Omental fat pad (tissue), 4 donors: ENCODE measurements around the gene BTRC. TPM values are rescaled to one million over a fixed set of nuclear protein-coding genes. Genes with fewer than 3 reads are reported as not detected.

Experiments used
- ATAC-seq: fragments of 150-250 bp; one replicate; pipeline ENCODE4 v1.9.1; 2016; ENCODE audit warnings: mild to moderate bottlenecking, moderate library complexity; ENCODE audit not compliant: low FRiP score
- DNase-seq: peaks from one replicate; pipeline ENCODE4 v3.0.0-alpha.2; 2019; ENCODE audit warnings: low spot score
- total RNA-seq, 4 donors: library from RNA; depleted of rRNA; stranded (reverse); fragments of >200 nt; gene quantifications; one replicate each; pipeline ENCODE4 v1.1.0, GENCODE V29; 2016
- TF ChIP-seq, protein P1 (sequence below), 3 donors: fragments of 450-650 bp; IDR thresholded peaks; one replicate each; pipeline ENCODE4 v1.5.1; 2016 to 2017; ENCODE audit warnings: antibody characterized with exemption in 3 of 3, mild to moderate bottlenecking in 3 of 3, moderate library complexity in 2 of 3

BTRC gene
- total RNA-seq, 4 donors from 2014 or later, result 9.2 to 14.4 (median 14.0) TPM

DNA sequence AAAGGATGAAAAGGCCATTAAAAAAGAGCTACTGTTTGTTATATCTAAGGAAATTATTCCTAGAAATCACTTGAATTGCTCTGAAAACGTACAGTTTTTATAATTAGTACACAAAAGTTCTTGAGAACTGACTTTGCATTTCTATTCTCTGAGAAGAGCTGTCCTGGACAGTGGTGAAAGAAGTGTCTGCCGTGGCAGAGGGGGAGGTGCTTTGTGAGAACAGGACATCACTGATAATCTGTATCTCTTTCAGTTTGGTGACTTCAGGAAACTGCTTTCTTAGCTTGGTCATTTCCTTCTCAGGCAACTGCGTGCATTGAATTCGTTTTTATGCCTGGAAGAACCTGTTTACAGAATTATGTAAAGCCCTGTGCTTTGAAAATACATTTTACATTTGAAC is 182.0 kb downstream of the BTRC start:
- ATAC-seq (no peak), DNase-seq (no peak)
- TF ChIP-seq, protein P1, sequence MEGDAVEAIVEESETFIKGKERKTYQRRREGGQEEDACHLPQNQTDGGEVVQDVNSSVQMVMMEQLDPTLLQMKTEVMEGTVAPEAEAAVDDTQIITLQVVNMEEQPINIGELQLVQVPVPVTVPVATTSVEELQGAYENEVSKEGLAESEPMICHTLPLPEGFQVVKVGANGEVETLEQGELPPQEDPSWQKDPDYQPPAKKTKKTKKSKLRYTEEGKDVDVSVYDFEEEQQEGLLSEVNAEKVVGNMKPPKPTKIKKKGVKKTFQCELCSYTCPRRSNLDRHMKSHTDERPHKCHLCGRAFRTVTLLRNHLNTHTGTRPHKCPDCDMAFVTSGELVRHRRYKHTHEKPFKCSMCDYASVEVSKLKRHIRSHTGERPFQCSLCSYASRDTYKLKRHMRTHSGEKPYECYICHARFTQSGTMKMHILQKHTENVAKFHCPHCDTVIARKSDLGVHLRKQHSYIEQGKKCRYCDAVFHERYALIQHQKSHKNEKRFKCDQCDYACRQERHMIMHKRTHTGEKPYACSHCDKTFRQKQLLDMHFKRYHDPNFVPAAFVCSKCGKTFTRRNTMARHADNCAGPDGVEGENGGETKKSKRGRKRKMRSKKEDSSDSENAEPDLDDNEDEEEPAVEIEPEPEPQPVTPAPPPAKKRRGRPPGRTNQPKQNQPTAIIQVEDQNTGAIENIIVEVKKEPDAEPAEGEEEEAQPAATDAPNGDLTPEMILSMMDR (IDR thresholded peaks at IDR 0.05), result no peak

DNA sequence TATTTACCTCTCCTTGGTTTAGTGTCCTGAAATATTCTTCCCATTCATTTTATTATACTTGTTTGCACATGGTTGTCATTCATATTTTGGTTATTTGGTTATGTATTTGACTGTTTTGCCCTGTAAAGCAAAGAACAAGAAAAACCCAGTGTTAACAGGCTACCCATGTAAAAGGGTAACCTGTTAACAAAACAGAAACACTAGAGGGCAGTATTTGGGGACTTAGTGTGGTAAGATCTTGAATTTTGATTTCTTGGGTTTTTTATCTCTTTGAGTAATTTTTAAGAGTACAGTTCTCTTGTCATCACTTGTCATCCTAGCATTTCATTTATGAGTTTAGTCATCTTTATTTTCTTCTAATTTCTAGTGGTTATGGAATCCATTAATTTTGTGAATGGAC is 182.8 kb downstream of the BTRC start:
- TF ChIP-seq, protein P1 (IDR thresholded peaks at IDR 0.05), result no peak
- ATAC-seq (no peak), DNase-seq (no peak)

DNA sequence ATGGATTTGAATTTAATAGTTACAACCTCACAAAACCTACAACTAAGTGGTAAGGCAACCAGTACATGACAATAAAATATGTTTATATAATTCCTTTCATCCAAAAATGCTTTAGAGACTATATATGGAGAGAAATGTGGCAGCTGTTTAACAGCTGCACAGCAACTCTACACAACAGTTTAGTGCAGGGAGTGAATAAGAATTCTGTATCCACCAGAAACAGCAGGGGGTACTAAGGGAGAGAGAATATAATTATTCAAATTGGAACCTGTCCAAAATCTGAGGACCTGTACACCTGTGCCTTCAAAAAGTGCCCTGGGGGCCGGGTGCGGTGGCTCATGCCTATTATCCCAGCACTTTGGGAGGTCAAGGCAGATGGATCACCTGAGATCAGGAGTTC is 184.5 kb downstream of the BTRC start:
- TF ChIP-seq, protein P1 (IDR thresholded peaks at IDR 0.05), result no peak
- no peak for DNase-seq
- no peak for ATAC-seq

DNA sequence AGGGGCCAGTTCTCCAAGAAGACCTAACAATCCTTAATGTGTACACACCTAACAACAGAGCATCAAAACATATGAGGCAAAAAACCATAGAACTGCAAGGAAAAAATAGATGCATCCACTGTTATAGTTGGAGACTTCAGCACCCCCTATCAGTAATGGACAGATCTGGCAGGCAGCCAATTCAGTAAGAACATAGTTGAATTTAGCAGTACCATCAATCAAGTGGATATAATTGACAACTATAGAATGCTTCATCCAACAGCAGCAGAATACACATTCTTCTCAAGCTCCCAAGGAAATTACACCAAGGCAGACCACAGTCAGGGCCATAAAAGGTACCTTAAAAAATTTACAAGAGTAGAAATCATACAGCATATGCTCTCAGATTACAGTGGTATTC is 191.9 kb downstream of the BTRC start:
- DNase-seq, result no peak
- ATAC-seq, result no peak
- TF ChIP-seq, protein P1 (IDR thresholded peaks at IDR 0.05), result no peak

DNA sequence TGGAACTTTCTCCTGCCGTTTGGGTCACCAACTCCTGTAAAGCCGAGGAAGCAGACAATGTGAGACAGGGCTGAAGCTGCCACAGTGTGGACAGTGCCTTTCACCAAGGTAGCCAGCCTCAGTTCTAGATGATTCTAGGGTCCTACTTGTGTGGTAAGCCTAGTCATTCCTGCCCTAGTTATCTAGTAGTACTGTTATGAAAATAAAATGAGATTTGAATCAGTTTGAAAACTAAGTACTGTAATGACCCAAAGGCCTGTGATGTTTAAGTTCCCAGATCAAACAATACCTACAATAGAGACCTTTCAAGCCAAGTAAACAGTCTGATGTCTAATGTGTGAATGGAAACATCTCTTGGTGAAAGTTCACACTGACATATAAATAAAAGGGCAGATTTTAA is 197.0 kb downstream of the BTRC start:
- DNase-seq (no peak), ATAC-seq (no peak)
- TF ChIP-seq, protein P1 (IDR thresholded peaks at IDR 0.05), result no peak

DNA sequence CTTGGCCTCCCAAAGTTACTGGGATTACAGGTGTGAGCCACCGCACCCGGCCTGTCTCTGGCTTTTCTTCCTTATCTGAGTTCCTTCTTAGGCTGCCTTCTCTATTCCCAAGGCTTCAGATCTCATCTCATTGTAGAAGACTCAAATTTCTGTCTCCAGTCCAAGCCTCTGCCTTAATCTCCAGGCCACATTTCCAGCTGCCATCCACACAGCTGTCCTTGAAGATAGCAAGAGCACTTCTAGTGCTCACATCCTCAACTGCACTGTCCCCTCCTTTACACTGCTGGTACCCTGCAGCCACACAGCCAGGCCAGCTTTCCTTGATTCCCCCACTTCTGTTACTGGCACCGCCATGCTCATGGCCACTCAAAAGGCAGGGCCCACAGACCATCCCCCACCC is 198.5 kb downstream of the BTRC start:
- ATAC-seq, result no peak
- DNase-seq, result no peak
- TF ChIP-seq, protein P1 (IDR thresholded peaks at IDR 0.05), result no peak

DNA sequence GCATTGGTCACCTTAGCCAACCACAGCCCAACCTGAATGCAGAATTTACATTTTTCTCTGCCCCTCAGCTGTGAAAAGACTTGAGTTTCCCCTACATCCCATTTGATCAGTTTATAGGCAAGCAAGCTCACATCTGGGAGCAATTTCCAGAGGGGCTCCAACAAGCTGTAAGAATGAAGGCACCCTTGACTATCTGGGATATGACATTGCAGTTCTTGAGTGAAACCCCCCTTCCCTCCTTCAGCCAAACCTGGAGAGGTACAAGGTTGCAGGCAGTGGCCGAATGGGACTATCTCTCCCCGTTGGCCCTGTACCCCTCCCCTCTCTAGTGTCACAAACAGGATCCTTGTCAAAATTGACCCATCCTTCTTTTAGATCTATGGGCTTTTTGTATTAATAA is 203.6 kb downstream of the BTRC start:
- ATAC-seq (no peak), DNase-seq (no peak)
- TF ChIP-seq, protein P1 (IDR thresholded peaks at IDR 0.05), result no peak
